K562 (cell line): ENCODE results near the gene SBNO1. TPM values are rescaled to one million over a fixed set of nuclear protein-coding genes. Genes with fewer than 3 reads are reported as not detected.
A peak's percentile ranks its signal among the peaks of the same experiment; 100 is the strongest.

Experiments
- ILF3 ChIP-seq: fragments of 450-650 bp; IDR thresholded peaks from 2 replicates; pipeline ENCODE4 v1.6.1; 2018; ENCODE audit warnings: antibody characterized with exemption, mild to moderate bottlenecking, moderate library complexity, borderline replicate concordance
- polyA plus RNA-seq, 8 experiments: library from polyadenylated mRNA; depleted of rRNA in 4 of 8; stranded (reverse) in 5 of 8; unstranded in 3 of 8; fragments of >200 nt; fragmentation: Nextera tagmentation in 2 of 8; fragmentation: Illumina TruSeq in 1 of 8; extraction: Ambion mirVana in 2 of 8; extraction: Trizol in 1 of 8; gene quantifications; 2 replicates each; pipeline versions ENCODE4 v1.2.1 to v1.2.3, GENCODE V29; 2011 to 2014; ENCODE audit warnings: inconsistent platforms in 1 of 8, missing spikeins in 1 of 8
- total RNA-seq, 7 experiments: library from RNA; depleted of rRNA in 6 of 7; stranded (reverse); fragments of >200 nt in 6 of 7; fragmentation: Illumina TruSeq in 2 of 7; extraction: Trizol in 2 of 7; gene quantifications; 2 replicates each; pipeline versions ENCODE4 v1.2.1 to v1.2.3, GENCODE V29; 2011 to 2021; ENCODE audit warnings: low replicate concordance in 1 of 7
- TF ChIP-seq, protein P1 (sequence below): fragments of 250-450 bp; sonication (Bioruptor Pico); IDR thresholded peaks from 2 replicates; pipeline ENCODE4 v1.8.0; 2021; ENCODE audit warnings: moderate library complexity, mild to moderate bottlenecking, inconsistent platforms
- TF ChIP-seq, protein P2 (sequence below), 2 experiments: fragments of 450-650 bp; formaldehyde crosslinking in 1 of 2; IDR thresholded peaks; 2 replicates each; pipeline versions ENCODE4 v1.4.0 to v1.6.1; 2014 to 2020; ENCODE audit warnings: mild to moderate bottlenecking in 2 of 2, borderline replicate concordance in 1 of 2, low read depth in 1 of 2

The SBNO1 gene
- total and polyA plus RNA-seq, 9 of the 15 experiments (the other 6 are each of a cell fraction or from before 2014, with no cell fraction given): 14.9 to 77.1 (median 35.9) TPM

DNA sequence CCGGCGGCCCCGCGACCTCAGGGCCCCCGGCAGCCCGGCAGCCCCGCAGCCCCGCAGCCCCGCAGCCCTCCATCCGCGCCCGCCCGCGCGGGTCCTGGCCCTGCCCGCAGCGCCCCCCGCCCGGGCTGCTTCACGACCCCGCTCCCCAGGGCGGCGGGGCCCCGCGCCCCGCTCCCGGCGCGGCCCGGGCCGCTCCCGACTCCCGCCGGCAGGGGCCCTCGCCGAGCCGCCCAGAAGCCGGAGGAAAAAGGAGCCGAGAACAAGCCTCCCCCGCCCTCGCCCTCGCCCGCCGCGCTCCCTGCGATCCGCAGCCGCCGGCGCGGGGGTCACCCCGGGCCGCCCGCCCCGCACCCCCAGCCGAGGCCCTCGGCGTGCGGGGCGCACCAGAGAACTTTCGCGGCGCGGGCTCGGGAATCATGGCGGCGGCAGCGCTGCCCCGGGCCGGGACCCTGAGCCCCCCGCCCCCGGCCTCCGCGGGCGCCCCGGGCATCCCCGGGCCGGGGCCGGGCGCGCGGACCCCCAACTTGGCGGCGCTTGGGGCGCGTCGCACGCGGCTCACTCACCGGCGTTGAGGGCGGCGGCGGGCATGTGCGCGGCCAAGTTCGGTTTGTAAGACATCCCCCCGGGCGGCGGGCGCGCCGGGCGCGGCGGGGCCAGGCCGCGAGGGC, 93.5 kb downstream of the SBNO1 start (continued):
- TF ChIP-seq, protein P1, sequence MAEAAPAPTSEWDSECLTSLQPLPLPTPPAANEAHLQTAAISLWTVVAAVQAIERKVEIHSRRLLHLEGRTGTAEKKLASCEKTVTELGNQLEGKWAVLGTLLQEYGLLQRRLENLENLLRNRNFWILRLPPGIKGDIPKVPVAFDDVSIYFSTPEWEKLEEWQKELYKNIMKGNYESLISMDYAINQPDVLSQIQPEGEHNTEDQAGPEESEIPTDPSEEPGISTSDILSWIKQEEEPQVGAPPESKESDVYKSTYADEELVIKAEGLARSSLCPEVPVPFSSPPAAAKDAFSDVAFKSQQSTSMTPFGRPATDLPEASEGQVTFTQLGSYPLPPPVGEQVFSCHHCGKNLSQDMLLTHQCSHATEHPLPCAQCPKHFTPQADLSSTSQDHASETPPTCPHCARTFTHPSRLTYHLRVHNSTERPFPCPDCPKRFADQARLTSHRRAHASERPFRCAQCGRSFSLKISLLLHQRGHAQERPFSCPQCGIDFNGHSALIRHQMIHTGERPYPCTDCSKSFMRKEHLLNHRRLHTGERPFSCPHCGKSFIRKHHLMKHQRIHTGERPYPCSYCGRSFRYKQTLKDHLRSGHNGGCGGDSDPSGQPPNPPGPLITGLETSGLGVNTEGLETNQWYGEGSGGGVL (CRISPR knock-in tag): no peak
- no peak for TF ChIP-seq ILF3
- TF ChIP-seq, protein P2, sequence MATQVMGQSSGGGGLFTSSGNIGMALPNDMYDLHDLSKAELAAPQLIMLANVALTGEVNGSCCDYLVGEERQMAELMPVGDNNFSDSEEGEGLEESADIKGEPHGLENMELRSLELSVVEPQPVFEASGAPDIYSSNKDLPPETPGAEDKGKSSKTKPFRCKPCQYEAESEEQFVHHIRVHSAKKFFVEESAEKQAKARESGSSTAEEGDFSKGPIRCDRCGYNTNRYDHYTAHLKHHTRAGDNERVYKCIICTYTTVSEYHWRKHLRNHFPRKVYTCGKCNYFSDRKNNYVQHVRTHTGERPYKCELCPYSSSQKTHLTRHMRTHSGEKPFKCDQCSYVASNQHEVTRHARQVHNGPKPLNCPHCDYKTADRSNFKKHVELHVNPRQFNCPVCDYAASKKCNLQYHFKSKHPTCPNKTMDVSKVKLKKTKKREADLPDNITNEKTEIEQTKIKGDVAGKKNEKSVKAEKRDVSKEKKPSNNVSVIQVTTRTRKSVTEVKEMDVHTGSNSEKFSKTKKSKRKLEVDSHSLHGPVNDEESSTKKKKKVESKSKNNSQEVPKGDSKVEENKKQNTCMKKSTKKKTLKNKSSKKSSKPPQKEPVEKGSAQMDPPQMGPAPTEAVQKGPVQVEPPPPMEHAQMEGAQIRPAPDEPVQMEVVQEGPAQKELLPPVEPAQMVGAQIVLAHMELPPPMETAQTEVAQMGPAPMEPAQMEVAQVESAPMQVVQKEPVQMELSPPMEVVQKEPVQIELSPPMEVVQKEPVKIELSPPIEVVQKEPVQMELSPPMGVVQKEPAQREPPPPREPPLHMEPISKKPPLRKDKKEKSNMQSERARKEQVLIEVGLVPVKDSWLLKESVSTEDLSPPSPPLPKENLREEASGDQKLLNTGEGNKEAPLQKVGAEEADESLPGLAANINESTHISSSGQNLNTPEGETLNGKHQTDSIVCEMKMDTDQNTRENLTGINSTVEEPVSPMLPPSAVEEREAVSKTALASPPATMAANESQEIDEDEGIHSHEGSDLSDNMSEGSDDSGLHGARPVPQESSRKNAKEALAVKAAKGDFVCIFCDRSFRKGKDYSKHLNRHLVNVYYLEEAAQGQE (IDR thresholded peaks at IDR 0.05; ENCODE audit: borderline replicate concordance): peak; percentile 26; the same call in 1 of the 2 replicates
- TF ChIP-seq, protein P2 (CRISPR knock-in tag; IDR thresholded peaks at IDR 0.05; ENCODE audit: low read depth): no peak
